Skeletal muscle cell (primary cell): ENCODE results near the gene MYL12A.
A peak's percentile ranks its signal among the peaks of the same experiment; 100 is the strongest.
"Not testable (repeated sequence)": the region's sequence is repeated elsewhere in the genome, so short reads cannot be mapped to it uniquely, and the experiment has no call there.

Experiments
- DNase-seq: peaks from one replicate; pipeline ENCODE4 v3.0.0-alpha.2; 2010; ENCODE audit warnings: low read depth
- H3K4me3 ChIP-seq: 2 replicates; pipeline ENCODE4 v1.5.1; 2011; ENCODE audit warnings: low read depth, mild to moderate bottlenecking, control low read depth, low read length, moderate library complexity

Gene MYL12A

DNA sequence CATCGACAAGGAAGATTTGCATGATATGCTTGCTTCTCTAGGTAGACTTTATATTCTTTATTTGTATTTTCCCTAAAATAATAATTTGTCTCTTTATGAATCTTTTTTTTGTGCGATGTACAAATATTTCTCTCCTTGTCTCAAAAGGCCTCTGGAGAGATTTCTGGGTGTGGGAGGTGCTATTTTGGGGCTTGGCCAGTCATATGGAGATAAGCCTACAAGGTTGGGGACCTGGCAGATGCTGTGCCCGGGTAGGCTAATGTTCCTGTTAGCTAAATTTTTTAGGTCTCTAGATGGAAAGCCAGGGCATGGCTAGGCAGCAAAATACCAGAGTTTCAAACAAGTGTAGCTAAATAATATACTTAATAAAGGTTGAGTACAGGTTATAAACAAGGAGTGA is 25.4 kb downstream of the MYL12A start:
- no peak overlapping the region for H3K4me3 ChIP-seq
- no peak for DNase-seq

DNA sequence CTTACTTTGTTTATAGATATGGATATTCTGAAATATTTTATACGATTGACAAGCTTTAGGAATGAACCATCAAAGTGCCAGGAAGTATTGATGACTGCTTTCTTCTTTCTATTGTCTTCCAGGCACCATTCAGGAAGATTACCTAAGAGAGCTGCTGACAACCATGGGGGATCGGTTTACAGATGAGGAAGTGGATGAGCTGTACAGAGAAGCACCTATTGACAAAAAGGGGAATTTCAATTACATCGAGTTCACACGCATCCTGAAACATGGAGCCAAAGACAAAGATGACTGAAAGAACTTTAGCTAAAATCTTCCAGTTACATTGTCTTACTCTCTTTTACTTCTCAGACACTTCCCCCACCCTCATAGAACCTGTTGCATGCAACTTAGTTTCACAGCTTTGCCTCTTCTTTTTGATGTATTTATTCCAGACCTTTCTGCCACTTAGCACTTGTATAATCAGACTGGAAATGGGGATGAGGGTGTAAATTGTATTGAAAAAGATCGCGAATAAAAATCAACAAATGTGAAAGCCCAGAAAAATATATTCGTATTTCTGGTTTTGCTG is 30.1 kb downstream of the MYL12A start:
- not testable (repeated sequence) for H3K4me3 ChIP-seq, DNase-seq

DNA sequence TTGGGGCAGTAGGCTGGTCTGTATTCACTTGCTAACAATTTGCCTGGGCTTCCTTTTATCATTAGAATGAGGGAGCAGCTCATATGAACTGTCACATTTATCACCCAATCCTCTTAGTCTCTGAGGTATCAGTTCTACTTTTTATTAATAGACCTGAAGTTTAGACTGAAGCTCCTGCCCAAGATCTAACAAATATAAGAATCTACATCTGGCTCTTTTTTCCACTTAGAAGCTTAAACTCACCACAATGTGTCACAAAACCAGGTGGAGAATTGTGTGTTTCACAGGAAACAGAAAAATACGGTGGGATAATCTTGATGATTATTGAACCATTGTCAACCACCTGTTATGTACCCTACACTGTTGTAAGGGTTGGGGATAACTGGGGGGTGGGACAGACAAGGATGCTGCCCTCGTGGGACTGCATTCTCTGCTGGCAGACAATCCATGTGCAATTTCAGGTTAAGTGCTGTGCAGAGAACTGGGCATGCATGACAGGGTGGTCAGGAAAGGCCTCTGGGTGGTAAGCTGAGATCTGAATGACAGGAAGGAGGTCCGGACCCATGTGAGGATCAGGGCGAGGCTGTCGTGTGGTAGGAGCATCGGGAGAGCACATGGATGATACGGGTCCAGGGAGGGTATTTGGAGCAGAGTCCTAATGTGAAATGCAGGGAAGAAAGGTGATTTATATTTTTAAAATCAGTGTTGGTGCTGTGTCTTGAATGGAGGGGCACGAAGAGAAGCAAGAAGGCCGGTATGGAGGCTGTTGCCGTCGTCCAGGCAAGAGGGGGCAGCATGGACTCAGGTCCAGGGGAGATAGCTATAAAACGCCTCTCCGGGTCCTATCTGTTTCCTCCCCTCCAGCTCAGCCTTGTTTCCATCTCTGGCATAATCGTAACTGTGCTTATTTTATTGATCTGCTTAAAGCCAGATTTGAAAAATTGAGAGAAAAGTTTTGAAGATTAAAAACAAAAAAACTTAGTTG is 31.9 kb downstream of the MYL12A start:
- DNase-seq: no peak
- no peak overlapping the region for H3K4me3 ChIP-seq

DNA sequence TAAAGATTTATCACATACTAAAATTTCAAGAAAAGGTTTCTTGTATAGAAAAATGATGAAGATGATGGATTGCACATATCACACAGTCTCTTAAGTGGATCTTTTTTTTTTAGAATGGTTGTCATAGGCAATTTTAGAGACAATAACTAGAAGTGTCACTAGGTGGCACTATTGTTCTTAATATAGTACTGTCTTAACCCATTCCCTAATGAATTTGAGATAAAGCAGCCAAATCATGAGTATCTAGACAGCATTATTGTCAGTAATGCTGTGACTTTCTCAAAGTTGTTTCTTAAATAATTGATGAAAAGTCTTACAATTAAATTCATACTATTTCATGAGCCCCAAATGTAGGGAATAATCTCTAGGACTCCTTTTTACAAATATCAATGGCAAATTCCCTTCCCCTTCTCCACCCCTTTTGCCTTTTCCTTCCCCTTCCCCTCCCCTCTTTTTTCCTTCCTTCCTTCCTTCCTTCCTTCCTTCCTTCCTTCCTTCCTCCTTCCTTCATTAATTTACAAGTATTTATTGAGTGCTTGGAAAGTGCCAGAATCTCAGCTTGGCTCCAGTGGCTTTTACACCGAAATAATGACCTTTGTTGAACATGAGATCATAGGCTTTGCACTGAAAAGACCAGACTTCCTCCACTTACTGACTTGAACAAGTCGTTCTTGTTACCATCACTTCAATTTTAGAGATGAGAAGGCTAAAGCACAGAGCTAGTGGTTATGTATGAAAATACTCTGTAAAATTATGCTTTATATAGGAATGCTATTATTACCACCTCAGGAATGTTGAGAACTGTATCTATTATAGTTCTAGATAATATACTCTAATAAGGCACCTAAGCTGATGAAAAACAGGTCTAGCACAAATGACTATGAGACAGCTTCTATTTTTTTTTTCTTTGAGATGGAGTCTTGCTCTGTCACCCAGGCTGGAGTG is 34.1 kb downstream of the MYL12A start:
- H3K4me3 ChIP-seq: no peak overlapping the region
- DNase-seq: no peak

DNA sequence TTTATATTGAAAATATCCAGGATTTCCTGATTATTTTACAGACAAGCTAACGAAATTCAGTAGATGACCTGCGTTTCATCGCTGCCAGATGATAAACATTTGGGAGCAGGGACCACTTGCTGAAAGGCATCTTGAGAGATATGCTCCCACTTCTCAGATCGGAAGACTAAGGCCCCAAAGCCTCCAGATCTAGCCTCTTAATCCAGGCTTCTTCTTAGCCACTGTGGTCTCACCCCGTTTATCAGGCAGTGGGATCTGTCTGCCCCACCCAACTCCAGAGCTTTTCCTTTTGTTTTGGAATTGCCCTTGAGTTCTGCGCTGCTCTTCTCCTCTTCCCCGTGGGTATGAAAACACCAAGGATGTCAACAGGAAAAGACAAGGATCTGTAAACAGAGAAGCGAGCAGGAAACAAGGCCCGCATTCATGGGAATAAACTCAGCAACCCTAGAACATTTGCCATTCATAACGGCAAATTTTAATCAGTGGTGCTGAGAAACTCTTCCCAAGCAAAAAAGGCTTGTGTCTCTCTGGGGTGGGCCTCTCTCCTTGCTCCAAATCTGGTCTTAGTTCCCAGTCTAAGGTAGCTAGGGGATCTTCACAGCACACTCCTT is 35.8 kb downstream of the MYL12A start:
- no peak for DNase-seq

DNA sequence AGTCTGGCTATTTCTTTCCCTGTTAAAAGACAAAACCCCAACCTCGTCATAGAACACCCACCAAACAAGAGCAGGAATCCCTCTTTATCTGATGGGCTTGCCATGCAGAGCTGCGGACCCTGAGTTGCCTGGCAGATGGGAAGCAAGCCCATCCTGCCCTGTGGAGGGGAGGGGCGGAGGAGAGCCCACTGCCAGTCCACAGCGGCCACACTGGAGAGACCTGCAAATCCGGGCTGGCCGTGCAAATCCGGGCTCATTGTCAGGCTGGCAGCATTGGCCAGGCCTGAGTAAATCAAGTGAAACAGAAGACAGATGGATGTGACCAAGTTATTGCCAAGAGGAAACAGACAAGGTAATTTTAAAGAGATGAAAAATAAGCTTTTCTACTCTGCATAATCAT is 36.3 kb downstream of the MYL12A start:
- DNase-seq: no peak
- no peak overlapping the region for H3K4me3 ChIP-seq

More for the DNA sequence above, 35.8 kb downstream of the MYL12A start:
- H3K4me3 ChIP-seq: no peak overlapping the region

DNA sequence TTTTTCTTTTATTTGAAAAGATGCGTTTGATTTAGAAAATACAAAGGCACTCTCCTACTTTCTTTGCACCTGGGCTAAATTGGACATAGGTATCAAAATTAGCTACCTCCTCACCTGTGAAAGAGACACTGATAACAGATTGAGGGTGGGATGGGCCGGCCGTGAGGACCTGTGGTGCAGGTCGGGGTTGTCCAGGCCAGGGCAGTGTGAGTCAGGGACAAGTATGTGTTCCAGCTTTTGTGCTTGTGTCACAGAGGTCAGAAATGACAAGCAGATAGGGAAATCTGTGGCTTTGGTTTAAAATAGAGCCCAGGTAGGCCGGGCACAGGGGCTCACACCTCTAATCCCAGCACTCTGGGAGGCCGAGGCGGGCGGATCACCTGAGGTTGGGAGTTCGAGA is 36.9 kb downstream of the MYL12A start:
- DNase-seq: no peak
- no peak overlapping the region for H3K4me3 ChIP-seq

DNA sequence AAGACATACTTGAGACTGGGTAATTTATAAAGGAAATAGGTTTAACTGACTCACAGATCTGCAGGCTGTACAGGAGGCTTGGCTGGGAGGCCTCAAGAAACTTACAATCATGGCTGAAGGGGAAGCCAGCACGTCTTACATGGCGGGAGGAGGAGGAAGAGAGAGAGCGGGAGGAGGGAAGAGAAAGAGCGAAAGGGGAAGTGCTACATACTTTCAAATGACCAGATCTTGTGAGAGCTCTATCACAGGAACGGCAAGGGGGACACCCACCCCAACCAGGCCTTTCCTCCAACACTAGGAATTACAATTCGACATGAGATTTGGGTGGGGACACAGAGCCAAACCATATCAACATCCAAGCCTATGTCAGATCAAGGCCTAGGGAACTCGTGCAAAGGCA is 38.6 kb downstream of the MYL12A start:
- DNase-seq: no peak

DNA sequence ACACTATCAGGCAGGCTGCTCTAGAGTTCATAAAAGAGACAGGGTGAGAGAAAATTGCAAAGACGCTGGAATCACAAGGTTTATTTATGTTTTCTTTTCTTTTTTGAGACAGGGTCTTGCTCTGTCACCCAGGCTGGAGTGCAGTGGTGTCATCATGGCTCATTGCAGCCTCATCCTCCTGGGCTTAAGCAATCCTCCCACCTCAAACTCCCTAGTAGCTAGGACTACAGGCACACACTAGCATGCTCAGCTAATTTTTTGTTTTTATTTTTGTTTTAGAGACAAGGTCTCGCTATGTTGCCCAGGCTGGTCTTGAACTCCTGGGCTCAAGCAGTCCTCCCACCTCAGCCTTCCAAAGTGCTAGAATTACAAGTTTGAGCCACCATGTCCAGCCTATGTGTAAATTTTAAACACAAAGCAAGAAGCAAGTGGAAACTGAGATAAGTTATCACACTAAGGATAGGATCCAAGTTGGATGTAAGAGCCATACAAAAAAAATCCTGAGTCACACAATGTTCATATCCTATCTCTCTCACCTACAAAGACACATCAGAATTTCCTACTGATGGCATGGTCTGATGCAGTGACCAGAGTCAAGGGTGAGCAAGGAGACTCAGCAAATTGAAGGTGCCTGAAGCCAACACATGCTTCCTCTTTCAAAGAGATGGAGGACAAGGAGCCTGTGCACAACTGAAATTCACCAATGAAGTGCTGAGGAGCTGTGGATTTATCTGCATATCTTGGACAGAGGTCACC is 45.8 kb downstream of the MYL12A start:
- DNase-seq: no peak

More for the DNA sequence above, 38.6 kb downstream of the MYL12A start:
- no peak overlapping the region for H3K4me3 ChIP-seq

DNA sequence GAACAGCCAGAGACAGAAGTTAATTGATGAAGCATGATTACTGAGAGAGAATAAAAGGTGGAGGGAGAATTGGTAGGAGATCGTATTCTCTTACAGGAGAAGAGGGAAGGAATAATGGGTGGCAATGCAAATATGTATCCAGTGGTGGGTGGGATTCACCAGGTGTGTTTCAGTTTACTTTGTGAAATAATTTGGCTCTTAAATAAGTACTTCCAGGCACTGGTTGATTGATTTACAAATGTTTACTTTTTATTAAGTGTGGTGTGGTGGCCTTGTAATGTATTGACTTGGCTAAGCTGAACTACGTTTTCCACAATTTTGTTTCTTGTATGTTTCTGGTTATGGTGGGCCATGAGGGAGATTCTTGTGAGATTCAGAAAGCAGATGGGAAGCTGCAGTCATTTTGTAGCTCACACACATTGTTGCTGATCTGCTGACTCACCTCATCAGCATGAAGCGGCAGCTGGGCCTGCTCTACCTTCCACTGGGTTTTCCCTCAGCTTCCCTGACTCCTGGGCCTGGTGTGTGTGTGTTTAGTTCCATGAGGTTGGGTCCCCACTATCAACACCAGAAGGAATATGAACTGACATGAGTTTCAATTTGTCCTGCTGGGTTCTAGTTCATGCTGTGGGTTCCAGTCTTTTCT is 47.0 kb downstream of the MYL12A start:
- H3K4me3 ChIP-seq: no peak overlapping the region
- peak; percentile 65 for DNase-seq

More for the DNA sequence above, 45.8 kb downstream of the MYL12A start:
- no peak overlapping the region for H3K4me3 ChIP-seq

DNA sequence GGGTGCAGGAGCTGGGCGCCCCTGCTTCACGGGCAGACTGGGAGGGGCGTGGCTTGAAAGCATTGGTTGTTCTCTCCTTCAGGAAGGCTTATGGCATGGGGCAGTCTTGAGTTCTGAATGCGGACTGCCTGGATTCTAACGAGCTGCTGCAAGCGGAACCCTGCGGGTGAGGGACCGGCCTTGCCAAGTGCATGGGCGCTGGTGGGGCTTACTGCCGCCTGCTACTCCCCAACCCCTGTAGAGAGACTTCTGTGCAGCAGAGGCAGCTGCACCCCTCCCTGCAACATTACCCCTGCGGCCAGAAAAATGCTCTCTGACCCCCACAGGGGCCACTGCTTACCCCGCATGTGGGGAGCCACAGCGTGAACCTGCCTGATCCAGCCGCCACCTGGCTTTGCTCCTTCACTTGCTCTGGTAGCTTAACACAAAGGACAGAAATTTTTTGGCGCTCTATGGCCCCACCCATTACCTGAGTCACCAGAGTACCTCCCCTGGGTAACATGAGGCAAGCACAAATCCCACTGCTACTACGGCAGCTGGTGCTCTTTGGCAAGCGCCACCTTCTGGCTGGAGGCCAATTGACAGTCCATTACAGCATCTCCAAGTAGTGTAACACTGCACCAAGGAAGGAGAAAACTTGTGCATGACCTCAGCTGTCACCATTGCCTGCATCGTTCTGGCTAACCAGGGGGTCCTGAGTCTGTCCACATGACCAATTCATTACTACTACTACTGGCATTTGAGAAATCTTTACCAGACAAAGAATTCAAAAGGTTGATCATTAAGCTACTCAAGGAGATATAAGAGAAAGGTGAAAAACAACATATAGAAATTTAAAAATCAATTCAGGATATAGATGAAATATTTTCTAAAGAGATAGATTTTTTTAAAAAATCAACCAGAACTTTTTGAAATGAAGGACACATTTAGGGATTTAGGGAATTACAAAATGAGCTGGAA is 49.7 kb downstream of the MYL12A start:
- DNase-seq: peak; percentile 70
- H3K4me3 ChIP-seq: peak overlapping the region; percentile 51

DNA sequence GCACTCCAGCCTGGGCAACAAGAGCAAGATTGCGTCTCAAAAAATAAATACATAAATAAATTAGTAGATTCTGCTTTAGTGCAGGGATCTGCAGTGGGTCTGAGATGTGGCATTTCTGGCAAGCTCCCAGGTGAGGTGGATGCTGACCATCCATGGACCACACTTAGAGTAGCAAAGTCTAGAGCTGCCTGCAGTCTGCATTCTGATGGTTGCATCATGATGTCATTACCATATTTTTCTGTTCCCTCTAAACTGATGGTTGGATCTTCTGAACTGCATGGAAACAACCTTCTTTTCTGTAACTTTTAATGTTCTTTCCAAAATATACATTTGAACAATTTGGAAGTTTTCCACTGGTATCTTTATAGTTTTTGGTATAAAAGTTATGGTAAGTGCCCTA is 57.2 kb downstream of the MYL12A start:
- no peak overlapping the region for H3K4me3 ChIP-seq
- DNase-seq: no peak

DNA sequence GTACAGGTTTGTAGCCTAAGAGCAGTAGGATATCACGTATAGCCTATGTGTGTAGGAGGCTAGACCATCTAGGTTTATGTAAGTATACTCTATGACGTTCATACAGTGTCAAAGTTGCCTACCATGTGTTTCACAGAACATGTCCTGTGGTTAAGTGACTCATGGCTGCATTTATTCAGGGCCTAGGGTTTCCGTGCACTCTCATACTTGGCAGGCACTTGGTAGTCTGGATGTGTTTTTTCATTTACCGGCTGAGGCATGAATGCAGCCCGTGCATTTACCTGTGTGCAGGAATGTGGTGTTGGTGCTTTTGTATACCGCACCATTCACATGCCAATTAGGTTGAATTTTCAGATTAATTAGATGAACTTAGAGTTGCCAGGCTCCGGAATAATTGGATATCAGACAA is 57.8 kb downstream of the MYL12A start:
- no peak overlapping the region for H3K4me3 ChIP-seq
- DNase-seq: peak; percentile 98
